ENCODE data around the gene FCN1.

- TF ChIP-seq CTCF (conservative IDR thresholded peaks at IDR 0.05; ENCODE audit: low read length) (no peak), EZH2phosphoT487 (IDR thresholded peaks at IDR 0.05; ENCODE audit: borderline replicate concordance) (no peak)
These were observed 28.0 kb upstream of the FCN1 start for GRCh38 chr9:134945509-134946275.

All from Loucy (cell line).